HG02588 (cell line): ENCODE results near the gene DNMBP.
A peak's percentile ranks its signal among the peaks of the same experiment; 100 is the strongest.
"Not testable (repeated sequence)": the region's sequence is repeated elsewhere in the genome, so short reads cannot be mapped to it uniquely, and the experiment has no call there.

Source experiments
- ATAC-seq: cut with Tn5 transposase; IDR thresholded peaks from one replicate; pipeline ENCODE4 v1.9.1; 2021; ENCODE audit warnings: mild to moderate bottlenecking, moderate library complexity; ENCODE audit not compliant: unreplicated experiment

Gene DNMBP

GRCh38 chr10:99870123-99870730 lies 139.5 kb downstream of the DNMBP start:
- ATAC-seq: no peak

GRCh38 chr10:99869581-99870122 lies 140.1 kb downstream of the DNMBP start:
- ATAC-seq: no peak

GRCh38 chr10:99867250-99867649 lies 142.5 kb downstream of the DNMBP start:
- ATAC-seq: not testable (repeated sequence)

- ATAC-seq: not testable (repeated sequence)
These were observed 146.1 kb downstream of the DNMBP start for GRCh38 chr10:99863535-99864240.

- ATAC-seq: no peak
These were observed 149.3 kb downstream of the DNMBP start for GRCh38 chr10:99860466-99860865.

GRCh38 chr10:99859585-99859984 lies 150.2 kb downstream of the DNMBP start:
- ATAC-seq: no peak

- no peak for ATAC-seq
These were observed 150.9 kb downstream of the DNMBP start for GRCh38 chr10:99858849-99859248.

GRCh38 chr10:99855479-99856071 lies 154.2 kb downstream of the DNMBP start:
- ATAC-seq: no peak

- no peak for ATAC-seq
These were observed 154.9 kb downstream of the DNMBP start for GRCh38 chr10:99854860-99855259.

GRCh38 chr10:99853655-99854054 lies 156.1 kb downstream of the DNMBP start:
- no peak for ATAC-seq

- ATAC-seq: no peak
These were observed 157.1 kb downstream of the DNMBP start for GRCh38 chr10:99852481-99853213.

GRCh38 chr10:99851825-99852224 lies 157.9 kb downstream of the DNMBP start:
- ATAC-seq: no peak

GRCh38 chr10:99850767-99851340 lies 158.9 kb downstream of the DNMBP start:
- no peak for ATAC-seq

GRCh38 chr10:99850021-99850766 lies 159.6 kb downstream of the DNMBP start:
- no peak for ATAC-seq

GRCh38 chr10:99849536-99849935 lies 160.2 kb downstream of the DNMBP start:
- no peak for ATAC-seq

GRCh38 chr10:99849057-99849456 lies 160.7 kb downstream of the DNMBP start:
- no peak for ATAC-seq

GRCh38 chr10:99845837-99846382 lies 163.8 kb downstream of the DNMBP start:
- ATAC-seq: peak; percentile 72

- no peak for ATAC-seq
These were observed 165.3 kb downstream of the DNMBP start for GRCh38 chr10:99844433-99844955.

- ATAC-seq: no peak
These were observed 166.4 kb downstream of the DNMBP start for GRCh38 chr10:99843310-99843709.

GRCh38 chr10:99841746-99842145 lies 168.0 kb downstream of the DNMBP start:
- no peak for ATAC-seq
